ENCODE data around the gene DYDC2. TPM values are rescaled to one million over a fixed set of nuclear protein-coding genes. Genes with fewer than 3 reads are reported as not detected.

Gene DYDC2
- total and polyA plus RNA-seq, 4 donors = 0.14 to 2.0 (median 0.25) TPM

GRCh38 chr10:80319725-80320290, 36.8 kb upstream of the DYDC2 start:
- H3K27ac ChIP-seq (ENCODE audit: low read depth in 1 of 2, low read length in 2 of 2) = peak overlapping the region; percentile 77 to 94
- TF ChIP-seq EGR1 (IDR thresholded peaks at IDR 0.05; ENCODE audit: low read depth in 2 of 2) (no peak), FOXA1 (IDR thresholded peaks at IDR 0.05) (peak; percentile 11)
- H3K36me3 ChIP-seq (ENCODE audit: control insufficient read depth in 4 of 4, insufficient read depth in 3 of 4, low read depth in 1 of 4, low read length in 3 of 4) = no peaks in the 10 kb centered on the region
- peak overlapping the region; percentile 10 to 54 for H3K9ac ChIP-seq (ENCODE audit: low read depth in 1 of 2, low read length in 2 of 2)
- peaks cover 0 to 2% (median 0%) of the 10 kb centered on the region in 4 donors for H3K9me3 ChIP-seq (ENCODE audit: control insufficient read depth in 4 of 4, low read length in 3 of 4)
- 38% methylated on average over 2 of the region's 2 CpGs for WGBS
- DNase-seq (ENCODE audit: low spot score) = no peak
- H3K4me1 ChIP-seq (ENCODE audit: control insufficient read depth in 4 of 4, insufficient read depth in 4 of 4, low read length in 3 of 4) = peaks cover 4 to 39% (median 29%) of the 10 kb centered on the region in 4 donors
- H3K27me3 ChIP-seq (ENCODE audit: control insufficient read depth in 4 of 4, insufficient read depth in 4 of 4, low read length in 3 of 4) = no peaks in the 10 kb centered on the region
- peak overlapping the region in 1 of 3 donors; percentile 7 for H3K4me3 ChIP-seq (ENCODE audit: low read depth in 1 of 3, low read length in 3 of 3)

- H3K36me3 ChIP-seq (ENCODE audit: control insufficient read depth in 4 of 4, insufficient read depth in 3 of 4, low read depth in 1 of 4, low read length in 3 of 4) = no peaks in the 10 kb centered on the region
- peaks cover 4 to 45% (median 34%) of the 10 kb centered on the region in 4 donors for H3K4me1 ChIP-seq (ENCODE audit: control insufficient read depth in 4 of 4, insufficient read depth in 4 of 4, low read length in 3 of 4)
- H3K4me3 ChIP-seq (ENCODE audit: low read depth in 1 of 3, low read length in 3 of 3) = no peak overlapping the region
- peaks cover 0 to 2% (median 0%) of the 10 kb centered on the region in 4 donors for H3K9me3 ChIP-seq (ENCODE audit: control insufficient read depth in 4 of 4, low read length in 3 of 4)
- H3K27me3 ChIP-seq (ENCODE audit: control insufficient read depth in 4 of 4, insufficient read depth in 4 of 4, low read length in 3 of 4) = no peaks in the 10 kb centered on the region
- DNase-seq (ENCODE audit: low spot score) = no peak
- H3K27ac ChIP-seq (ENCODE audit: low read depth in 1 of 2, low read length in 2 of 2) = peak overlapping the region; percentile 77 to 94
- TF ChIP-seq, protein P1, sequence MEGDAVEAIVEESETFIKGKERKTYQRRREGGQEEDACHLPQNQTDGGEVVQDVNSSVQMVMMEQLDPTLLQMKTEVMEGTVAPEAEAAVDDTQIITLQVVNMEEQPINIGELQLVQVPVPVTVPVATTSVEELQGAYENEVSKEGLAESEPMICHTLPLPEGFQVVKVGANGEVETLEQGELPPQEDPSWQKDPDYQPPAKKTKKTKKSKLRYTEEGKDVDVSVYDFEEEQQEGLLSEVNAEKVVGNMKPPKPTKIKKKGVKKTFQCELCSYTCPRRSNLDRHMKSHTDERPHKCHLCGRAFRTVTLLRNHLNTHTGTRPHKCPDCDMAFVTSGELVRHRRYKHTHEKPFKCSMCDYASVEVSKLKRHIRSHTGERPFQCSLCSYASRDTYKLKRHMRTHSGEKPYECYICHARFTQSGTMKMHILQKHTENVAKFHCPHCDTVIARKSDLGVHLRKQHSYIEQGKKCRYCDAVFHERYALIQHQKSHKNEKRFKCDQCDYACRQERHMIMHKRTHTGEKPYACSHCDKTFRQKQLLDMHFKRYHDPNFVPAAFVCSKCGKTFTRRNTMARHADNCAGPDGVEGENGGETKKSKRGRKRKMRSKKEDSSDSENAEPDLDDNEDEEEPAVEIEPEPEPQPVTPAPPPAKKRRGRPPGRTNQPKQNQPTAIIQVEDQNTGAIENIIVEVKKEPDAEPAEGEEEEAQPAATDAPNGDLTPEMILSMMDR (IDR thresholded peaks at IDR 0.05; ENCODE audit: low read depth, low read length, missing input control) = no peak
- TF ChIP-seq FOXA2 (IDR thresholded peaks at IDR 0.05) (peak; percentile 97), EGR1 (IDR thresholded peaks at IDR 0.05; ENCODE audit: low read depth in 2 of 2) (peak; percentile 82 to 90), JUND (IDR thresholded peaks at IDR 0.05) (peak in 1 of 2 donors; percentile 58), MAX (IDR thresholded peaks at IDR 0.05) (peak; percentile 66), HNF4A (conservative IDR thresholded peaks at IDR 0.05) (peak; percentile 58 to 78), RAD21 (IDR thresholded peaks at IDR 0.05) (peak; percentile 30 to 54), SP1 (IDR thresholded peaks at IDR 0.05) (peak; percentile 89), YY1 (IDR thresholded peaks at IDR 0.05) (peak; percentile 59), FOXA1 (IDR thresholded peaks at IDR 0.05) (peak; percentile 94), HNF4G (IDR thresholded peaks at IDR 0.05) (peak; percentile 54), GABPA (IDR thresholded peaks at IDR 0.05 in 1 of 2, conservative IDR thresholded peaks at IDR 0.05 in 1 of 2) (no peak), ATF3 (IDR thresholded peaks at IDR 0.05) (peak; percentile 17), REST (IDR thresholded peaks at IDR 0.05) (peak; percentile 63), RXRA (IDR thresholded peaks at IDR 0.05) (peak; percentile 47 to 87), NR2F2 (IDR thresholded peaks at IDR 0.05) (no peak), TAF1 (conservative IDR thresholded peaks at IDR 0.05) (peak; percentile 87)
- TF ChIP-seq, protein P2, sequence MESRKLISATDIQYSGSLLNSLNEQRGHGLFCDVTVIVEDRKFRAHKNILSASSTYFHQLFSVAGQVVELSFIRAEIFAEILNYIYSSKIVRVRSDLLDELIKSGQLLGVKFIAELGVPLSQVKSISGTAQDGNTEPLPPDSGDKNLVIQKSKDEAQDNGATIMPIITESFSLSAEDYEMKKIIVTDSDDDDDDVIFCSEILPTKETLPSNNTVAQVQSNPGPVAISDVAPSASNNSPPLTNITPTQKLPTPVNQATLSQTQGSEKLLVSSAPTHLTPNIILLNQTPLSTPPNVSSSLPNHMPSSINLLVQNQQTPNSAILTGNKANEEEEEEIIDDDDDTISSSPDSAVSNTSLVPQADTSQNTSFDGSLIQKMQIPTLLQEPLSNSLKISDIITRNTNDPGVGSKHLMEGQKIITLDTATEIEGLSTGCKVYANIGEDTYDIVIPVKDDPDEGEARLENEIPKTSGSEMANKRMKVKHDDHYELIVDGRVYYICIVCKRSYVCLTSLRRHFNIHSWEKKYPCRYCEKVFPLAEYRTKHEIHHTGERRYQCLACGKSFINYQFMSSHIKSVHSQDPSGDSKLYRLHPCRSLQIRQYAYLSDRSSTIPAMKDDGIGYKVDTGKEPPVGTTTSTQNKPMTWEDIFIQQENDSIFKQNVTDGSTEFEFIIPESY (IDR thresholded peaks at IDR 0.05) = peak; percentile 49
- peak overlapping the region; percentile 10 to 44 for H3K9ac ChIP-seq (ENCODE audit: low read depth in 1 of 2, low read length in 2 of 2)
Measured at GRCh38 chr10:80320377-80320776, 36.2 kb upstream of the DYDC2 start.
